Cardiac septum (tissue), 1 donor: ENCODE measurements around the gene CLEC16A. TPM values are rescaled to one million over a fixed set of nuclear protein-coding genes. Genes with fewer than 3 reads are reported as not detected.
"Not testable (repeated sequence)": the region's sequence is repeated elsewhere in the genome, so short reads cannot be mapped to it uniquely, and the experiment has no call there.

Experiments used
- DNase-seq: peaks from one replicate; pipeline ENCODE4 v3.0.0-alpha.2; 2020; ENCODE audit warnings: low spot score
- intact Hi-C: fragments of 100-400 bp; cut with DNase I; formaldehyde crosslinking; loops from one replicate; pipeline ENCODE4 v1.14.0; 2022
- total RNA-seq: library from RNA; stranded (reverse); fragmentation: NEBNext Ultra II Directional; extraction: Animal tissue kit (Norgen Biotek cat#: 25700); gene quantifications from one replicate; pipeline ENCODE4 v1.2.1, GENCODE V29; 2021
- donor health status: DM: no; HTN: no; CAD: no.

Gene CLEC16A
- total RNA-seq, 1 donor from 2014 or later = 28.4 TPM

- intact Hi-C loops = no loop called here
- DNase-seq = no peak
These were observed 7.9 kb upstream of the CLEC16A start for GRCh38 chr16:10936272-10936984.

- no peak for DNase-seq
- intact Hi-C loops = no loop called here
These were observed 7.1 kb upstream of the CLEC16A start for GRCh38 chr16:10937068-10937859.

GRCh38 chr16:10938321-10938720 is 6.0 kb upstream of the CLEC16A start:
- intact Hi-C loops = no loop called here
- no peak for DNase-seq

GRCh38 chr16:10938796-10939648 is 5.3 kb upstream of the CLEC16A start:
- intact Hi-C loops = no loop called here
- DNase-seq = no peak

- DNase-seq = no peak
- intact Hi-C loops = no loop called here
These were observed 4.6 kb upstream of the CLEC16A start for GRCh38 chr16:10939649-10940234.

- intact Hi-C loops = no loop called here
- DNase-seq = peak; percentile 78
These were observed 3.8 kb upstream of the CLEC16A start for GRCh38 chr16:10940501-10941079.

- DNase-seq = no peak
- intact Hi-C loops = no loop called here
These were observed 3.0 kb upstream of the CLEC16A start for GRCh38 chr16:10941127-10941933.

- intact Hi-C loops, DNase-seq: not testable (repeated sequence)
These were observed 2.4 kb upstream of the CLEC16A start for GRCh38 chr16:10941935-10942351.

- peak; percentile 98 for DNase-seq
- intact Hi-C loops = no loop called here
These were observed 1.9 kb upstream of the CLEC16A start, which contains the start of gene DEXI for GRCh38 chr16:10942352-10943063. TSS of gene DEXI (minus strand) at chr16:10942468. CDS start at chr16:10942005, 463 bp downstream.

GRCh38 chr16:10943064-10943353 is 1.4 kb upstream of the CLEC16A start:
- no peak for DNase-seq
- intact Hi-C loops = no loop called here

GRCh38 chr16:10945065-10945787 is 862 bp downstream of the CLEC16A start:
- no peak for DNase-seq
- intact Hi-C loops = no loop called here

- DNase-seq = no peak
- intact Hi-C loops = no loop called here
These were observed 1.9 kb downstream of the CLEC16A start for GRCh38 chr16:10946308-10946707.

- DNase-seq = no peak
- intact Hi-C loops = no loop called here
These were observed 2.9 kb downstream of the CLEC16A start for GRCh38 chr16:10947211-10947787.

GRCh38 chr16:10949424-10949970 is 5.1 kb downstream of the CLEC16A start:
- no peak for DNase-seq
- intact Hi-C loops = no loop called here

- no peak for DNase-seq
- intact Hi-C loops = no loop called here
These were observed 6.0 kb downstream of the CLEC16A start for GRCh38 chr16:10950393-10950792.

- intact Hi-C loops = no loop called here
These were observed 6.7 kb downstream of the CLEC16A start for GRCh38 chr16:10951026-10951425.

GRCh38 chr16:10954903-10955302 is 10.5 kb downstream of the CLEC16A start:
- intact Hi-C loops = no loop called here
- DNase-seq = no peak

More at GRCh38 chr16:10951026-10951425, 6.7 kb downstream of the CLEC16A start:
- DNase-seq = no peak
